ENCODE measurements around the gene PCED1A.
A peak's percentile ranks its signal among the peaks of the same experiment; 100 is the strongest.

The PCED1A gene

GRCh38 chr20:2804852-2805688, 35.4 kb downstream of the PCED1A start:
- no peak for TF ChIP-seq REST (IDR thresholded peaks at IDR 0.05; ENCODE audit: insufficient replicate concordance, low read depth)
- no peak for TF ChIP-seq GABPA (IDR thresholded peaks at IDR 0.05; ENCODE audit: low read depth)
- no peak for TF ChIP-seq CTCF (IDR thresholded peaks at IDR 0.05; ENCODE audit: insufficient read depth, low read length)
- no peak for TF ChIP-seq SPI1 (IDR thresholded peaks at IDR 0.05; ENCODE audit: borderline replicate concordance, low read depth)
- TF ChIP-seq POLR2AphosphoS5 (IDR thresholded peaks at IDR 0.05; ENCODE audit: low read depth) = no peak
- H3K27me3 ChIP-seq (ENCODE audit: insufficient read depth, poor library complexity, severe bottlenecking) = peaks cover 33% of the 10 kb centered on the region
- peak in 1 of 2 experiments; percentile 18 for DNase-seq (ENCODE audit: low read depth in 1 of 2, low spot score in 1 of 2)

GRCh38 chr20:2804041-2804828, 36.2 kb downstream of the PCED1A start:
- DNase-seq (ENCODE audit: low read depth in 1 of 2, low spot score in 1 of 2) = no peak
- H3K4me3 ChIP-seq (replicated peaks; ENCODE audit: insufficient read depth, low read length) = no peak overlapping the region
- no peak for TF ChIP-seq CTCF (IDR thresholded peaks at IDR 0.05; ENCODE audit: insufficient read depth, low read length)
- TF ChIP-seq SPI1 (IDR thresholded peaks at IDR 0.05; ENCODE audit: borderline replicate concordance, low read depth) = no peak
- TF ChIP-seq GABPA (IDR thresholded peaks at IDR 0.05; ENCODE audit: low read depth) = no peak
- TF ChIP-seq POLR2AphosphoS5 (IDR thresholded peaks at IDR 0.05; ENCODE audit: low read depth) = no peak
- peaks cover 42% of the 10 kb centered on the region for H3K27me3 ChIP-seq (ENCODE audit: insufficient read depth, poor library complexity, severe bottlenecking)
- no peak overlapping the region for H3K27ac ChIP-seq (replicated peaks)

More at GRCh38 chr20:2804852-2805688, 35.4 kb downstream of the PCED1A start:
- H3K27ac ChIP-seq (replicated peaks) = no peak overlapping the region
- H3K4me3 ChIP-seq (replicated peaks; ENCODE audit: insufficient read depth, low read length) = no peak overlapping the region

GRCh38 chr20:2801286-2801728, 39.1 kb downstream of the PCED1A start:
- TF ChIP-seq REST (IDR thresholded peaks at IDR 0.05; ENCODE audit: insufficient replicate concordance, low read depth) (no peak), CTCF (IDR thresholded peaks at IDR 0.05; ENCODE audit: insufficient read depth, low read length) (no peak), SPI1 (IDR thresholded peaks at IDR 0.05; ENCODE audit: borderline replicate concordance, low read depth) (no peak), GABPA (IDR thresholded peaks at IDR 0.05; ENCODE audit: low read depth) (no peak), POLR2AphosphoS5 (IDR thresholded peaks at IDR 0.05; ENCODE audit: low read depth) (no peak)
- Histone ChIP-seq H3K4me3 (replicated peaks; ENCODE audit: insufficient read depth, low read length) (peak overlapping the region; percentile 44), H3K27ac (replicated peaks) (no peak overlapping the region), H3K27me3 (ENCODE audit: insufficient read depth, poor library complexity, severe bottlenecking) (peaks cover 42% of the 10 kb centered on the region)
- no peak for DNase-seq (ENCODE audit: low read depth in 1 of 2, low spot score in 1 of 2)
